HFFc6 (cell line): ENCODE data around the gene HNRNPA2B1. TPM values are rescaled to one million over a fixed set of nuclear protein-coding genes. Genes with fewer than 3 reads are reported as not detected.

Experiments
- DNase-seq: peaks from one replicate; pipeline ENCODE4 v3.0.0-alpha.2; 2018
- H3K27ac Mint-ChIP-seq: 2 replicates; pipeline ENCODE4 v1.8.0; 2020; ENCODE audit warnings: mild to moderate bottlenecking, mixed read lengths
- H3K27me3 Mint-ChIP-seq: 2 replicates; pipeline ENCODE4 v1.8.0; 2021; ENCODE audit warnings: mild to moderate bottlenecking, moderate library complexity, mixed read lengths; ENCODE audit not compliant: insufficient read depth
- H3K36me3 Mint-ChIP-seq: 2 replicates; pipeline ENCODE4 v1.8.0; 2021; ENCODE audit warnings: low read depth, mixed read lengths
- H3K4me1 Mint-ChIP-seq: 2 replicates; pipeline ENCODE4 v1.8.0; 2020; ENCODE audit warnings: low read depth, mixed read lengths
- H3K4me3 Mint-ChIP-seq: 2 replicates; pipeline ENCODE4 v1.8.0; 2020; ENCODE audit warnings: mild to moderate bottlenecking, moderate library complexity, mixed read lengths
- H3K9me3 Mint-ChIP-seq: 2 replicates; pipeline ENCODE4 v1.8.0; 2020; ENCODE audit warnings: mild to moderate bottlenecking, mixed read lengths
- CTCF ChIP-seq: fragments of 200-600 bp; sonication (generic); IDR thresholded peaks from 2 replicates; pipeline ENCODE4 v1.5.0; 2021; ENCODE audit warnings: antibody characterized with exemption, mild to moderate bottlenecking
- total RNA-seq, 6 experiments: library from RNA; stranded (reverse); fragmentation: NEBNext Ultra II Directional; extraction: Animal tissue kit (Norgen Biotek cat#: 25700); gene quantifications; 2 replicates in 1 of 6; 3 replicates in 5 of 6; pipeline ENCODE4 v1.2.3, GENCODE V29; 2021

Gene HNRNPA2B1
- total RNA-seq, 6 experiments from 2014 or later: 403 to 643 (median 565) TPM

GRCh38 chr7:26191974-26192479 is 8.5 kb downstream of the HNRNPA2B1 start:
- DNase-seq: no peak
- H3K27me3 Mint-ChIP-seq: peaks cover 11% of the 10 kb centered on the region
- H3K27ac Mint-ChIP-seq: peak overlapping the region; percentile 79
- peaks cover 84% of the 10 kb centered on the region for H3K4me1 Mint-ChIP-seq
- peaks cover 90% of the 10 kb centered on the region for H3K36me3 Mint-ChIP-seq
- H3K4me3 Mint-ChIP-seq: peak overlapping the region; percentile 45
- no peak for TF ChIP-seq CTCF
- H3K9me3 Mint-ChIP-seq: no peaks in the 10 kb centered on the region

- H3K9me3 Mint-ChIP-seq: no peaks in the 10 kb centered on the region
- TF ChIP-seq CTCF: no peak
- peak overlapping the region; percentile 79 for H3K27ac Mint-ChIP-seq
- peak overlapping the region; percentile 45; the same call in 1 of the 2 replicates for H3K4me3 Mint-ChIP-seq
- H3K36me3 Mint-ChIP-seq: peaks cover 90% of the 10 kb centered on the region
- peaks cover 81% of the 10 kb centered on the region for H3K4me1 Mint-ChIP-seq
- DNase-seq: no peak
- peaks cover 9% of the 10 kb centered on the region for H3K27me3 Mint-ChIP-seq
Measured at GRCh38 chr7:26191233-26191973, 9.1 kb downstream of the HNRNPA2B1 start.

GRCh38 chr7:26190417-26190869 is 10.1 kb downstream of the HNRNPA2B1 start:
- Mint-ChIP-seq H3K27ac (peak overlapping the region; percentile 79), H3K4me1 (peaks cover 78% of the 10 kb centered on the region), H3K9me3 (no peaks in the 10 kb centered on the region), H3K27me3 (peaks cover 11% of the 10 kb centered on the region), H3K4me3 (no peak overlapping the region), H3K36me3 (peaks cover 87% of the 10 kb centered on the region)
- no peak for TF ChIP-seq CTCF
- DNase-seq: no peak

- peaks cover 16% of the 10 kb centered on the region for H3K27me3 Mint-ChIP-seq
- peaks cover 91% of the 10 kb centered on the region for H3K36me3 Mint-ChIP-seq
Measured at GRCh38 chr7:26189697-26190096, 10.8 kb downstream of the HNRNPA2B1 start.

GRCh38 chr7:26188957-26189541 is 11.5 kb downstream of the HNRNPA2B1 start:
- Mint-ChIP-seq H3K4me1 (peaks cover 82% of the 10 kb centered on the region), H3K27ac (peak overlapping the region; percentile 65), H3K4me3 (no peak overlapping the region), H3K9me3 (no peaks in the 10 kb centered on the region), H3K27me3 (peaks cover 14% of the 10 kb centered on the region), H3K36me3 (peaks cover 96% of the 10 kb centered on the region)
- TF ChIP-seq CTCF: no peak
- DNase-seq: no peak

More at GRCh38 chr7:26189697-26190096, 10.8 kb downstream of the HNRNPA2B1 start:
- TF ChIP-seq CTCF: no peak
- no peak for DNase-seq
- H3K9me3 Mint-ChIP-seq: no peaks in the 10 kb centered on the region
- peaks cover 80% of the 10 kb centered on the region for H3K4me1 Mint-ChIP-seq
- no peak overlapping the region; the same call in 1 of the 2 replicates for H3K27ac Mint-ChIP-seq
- no peak overlapping the region for H3K4me3 Mint-ChIP-seq
